ENCODE results near the gene FAM50A. TPM values are rescaled to one million over a fixed set of nuclear protein-coding genes. Genes with fewer than 3 reads are reported as not detected.

The FAM50A gene
- polyA plus RNA-seq, 1 donor from 2014 or later = 68.3 TPM

DNA sequence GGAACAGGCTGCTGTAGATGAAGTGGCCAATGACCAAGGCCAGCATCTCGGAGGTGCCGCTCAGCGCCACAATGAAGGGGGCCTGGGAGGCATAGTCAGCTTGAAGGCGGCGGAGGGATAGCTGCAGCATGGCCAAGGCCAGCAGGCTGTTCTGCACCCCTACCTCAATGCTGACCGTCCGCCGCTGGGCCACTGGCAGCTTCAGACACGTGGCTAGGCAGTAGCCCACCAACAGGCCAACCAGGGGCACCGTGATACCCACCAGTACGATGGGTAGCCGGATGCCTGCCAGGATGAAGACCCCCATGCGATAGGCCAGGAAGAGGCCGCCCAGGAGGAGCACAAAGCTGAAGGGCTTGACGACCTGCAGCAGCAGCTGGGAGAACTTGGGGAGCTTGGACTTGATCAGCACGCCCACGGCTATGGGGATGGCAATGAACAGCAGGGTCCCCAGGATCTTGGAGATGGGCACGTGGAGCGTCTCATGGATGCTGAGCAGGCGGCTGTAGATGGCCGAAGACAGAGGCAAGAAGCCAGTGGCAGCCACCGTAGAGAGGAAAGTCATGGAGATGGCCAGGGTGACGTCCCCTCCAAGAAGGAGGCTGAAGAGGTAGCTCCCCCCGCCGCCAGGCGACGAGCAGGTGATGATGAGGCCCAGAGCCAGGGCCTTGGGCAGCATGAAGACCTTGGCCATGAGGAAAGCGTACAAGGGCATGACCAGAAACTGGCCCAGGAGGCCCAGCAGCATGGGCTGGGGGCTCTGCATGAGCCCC is 43.8 kb downstream of the FAM50A start:
- H3K9me2 ChIP-seq (ENCODE audit: insufficient read depth, low read length) = no peaks in the 10 kb centered on the region

DNA sequence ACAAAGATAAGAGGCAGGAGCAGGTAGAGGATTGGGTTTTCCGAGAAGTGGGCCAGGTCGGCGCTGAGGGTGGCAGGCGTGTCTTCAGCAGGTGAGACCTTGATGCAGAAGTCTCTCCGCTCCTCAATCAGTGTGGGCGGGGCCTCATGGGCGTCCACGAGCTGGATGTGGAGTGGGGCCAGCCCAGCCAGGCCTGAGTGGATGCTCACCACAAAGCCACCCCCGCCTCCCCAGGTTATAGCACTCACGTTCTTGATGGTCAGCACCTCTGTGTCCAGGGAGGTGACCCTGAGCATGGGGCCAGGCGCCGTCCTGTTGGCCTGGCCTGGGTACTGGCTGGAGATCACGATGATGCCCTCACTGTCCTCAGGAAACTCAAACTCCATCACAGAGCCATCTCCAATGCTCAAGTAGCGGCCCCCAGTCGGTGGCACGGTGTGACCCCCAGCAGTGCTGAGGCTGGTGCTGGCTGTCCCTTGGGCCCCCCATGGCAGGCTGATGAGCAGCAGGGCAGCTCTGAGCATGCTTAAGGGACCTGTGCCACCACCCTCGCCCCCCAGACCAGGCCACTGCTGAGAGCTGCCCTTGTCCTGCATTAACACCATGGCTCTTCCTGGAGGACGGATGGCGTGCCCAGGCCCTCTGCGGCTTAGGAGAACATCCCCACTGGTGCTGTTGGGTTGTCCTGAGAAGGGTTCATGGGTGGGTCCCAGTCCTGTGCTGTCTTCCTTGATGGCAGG is 44.6 kb downstream of the FAM50A start:
- H3K9me2 ChIP-seq (ENCODE audit: insufficient read depth, low read length) = no peaks in the 10 kb centered on the region
- no peaks in the 10 kb centered on the region for H3F3A ChIP-seq (ENCODE audit: insufficient read depth, low read length, poor library complexity, severe bottlenecking)
- H3K9me3 ChIP-seq (ENCODE audit: low read length) = no peaks in the 10 kb centered on the region
- H3K79me2 ChIP-seq (replicated peaks; ENCODE audit: insufficient read depth, low read length) = no peaks in the 10 kb centered on the region
- no peak overlapping the region for H3K4me2 ChIP-seq (ENCODE audit: low read length)
- no peak overlapping the region for H3K27ac ChIP-seq (ENCODE audit: low read length)
- H3K9ac ChIP-seq (ENCODE audit: low read length) = no peak overlapping the region
- H2AFZ ChIP-seq (ENCODE audit: low read depth, low read length) = no peak overlapping the region
- no peak overlapping the region for H3K4me3 ChIP-seq (ENCODE audit: low read length)
- no peaks in the 10 kb centered on the region for H4K20me1 ChIP-seq (ENCODE audit: insufficient read depth)
- H3K27me3 ChIP-seq (ENCODE audit: insufficient read depth, low read depth, low read length) = no peaks in the 10 kb centered on the region
- no peaks in the 10 kb centered on the region for H3K36me3 ChIP-seq (ENCODE audit: insufficient read depth, low read length)
- TF ChIP-seq RAD21 (conservative IDR thresholded peaks at IDR 0.05) (no peak), EP300 (conservative IDR thresholded peaks at IDR 0.05; ENCODE audit: poor library complexity, severe bottlenecking) (no peak), EZH2 (IDR thresholded peaks at IDR 0.05; ENCODE audit: borderline replicate concordance, insufficient read depth, low read length, poor library complexity, severe bottlenecking) (no peak), MXI1 (conservative IDR thresholded peaks at IDR 0.05; ENCODE audit: poor library complexity, severe bottlenecking) (no peak), POLR2AphosphoS5 (IDR thresholded peaks at IDR 0.05) (no peak), TAF1 (IDR thresholded peaks at IDR 0.05; ENCODE audit: low read depth) (no peak)
- TF ChIP-seq, protein P1, sequence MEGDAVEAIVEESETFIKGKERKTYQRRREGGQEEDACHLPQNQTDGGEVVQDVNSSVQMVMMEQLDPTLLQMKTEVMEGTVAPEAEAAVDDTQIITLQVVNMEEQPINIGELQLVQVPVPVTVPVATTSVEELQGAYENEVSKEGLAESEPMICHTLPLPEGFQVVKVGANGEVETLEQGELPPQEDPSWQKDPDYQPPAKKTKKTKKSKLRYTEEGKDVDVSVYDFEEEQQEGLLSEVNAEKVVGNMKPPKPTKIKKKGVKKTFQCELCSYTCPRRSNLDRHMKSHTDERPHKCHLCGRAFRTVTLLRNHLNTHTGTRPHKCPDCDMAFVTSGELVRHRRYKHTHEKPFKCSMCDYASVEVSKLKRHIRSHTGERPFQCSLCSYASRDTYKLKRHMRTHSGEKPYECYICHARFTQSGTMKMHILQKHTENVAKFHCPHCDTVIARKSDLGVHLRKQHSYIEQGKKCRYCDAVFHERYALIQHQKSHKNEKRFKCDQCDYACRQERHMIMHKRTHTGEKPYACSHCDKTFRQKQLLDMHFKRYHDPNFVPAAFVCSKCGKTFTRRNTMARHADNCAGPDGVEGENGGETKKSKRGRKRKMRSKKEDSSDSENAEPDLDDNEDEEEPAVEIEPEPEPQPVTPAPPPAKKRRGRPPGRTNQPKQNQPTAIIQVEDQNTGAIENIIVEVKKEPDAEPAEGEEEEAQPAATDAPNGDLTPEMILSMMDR (IDR thresholded peaks at IDR 0.05; ENCODE audit: poor library complexity, severe bottlenecking) = no peak
- TF ChIP-seq, protein P2, sequence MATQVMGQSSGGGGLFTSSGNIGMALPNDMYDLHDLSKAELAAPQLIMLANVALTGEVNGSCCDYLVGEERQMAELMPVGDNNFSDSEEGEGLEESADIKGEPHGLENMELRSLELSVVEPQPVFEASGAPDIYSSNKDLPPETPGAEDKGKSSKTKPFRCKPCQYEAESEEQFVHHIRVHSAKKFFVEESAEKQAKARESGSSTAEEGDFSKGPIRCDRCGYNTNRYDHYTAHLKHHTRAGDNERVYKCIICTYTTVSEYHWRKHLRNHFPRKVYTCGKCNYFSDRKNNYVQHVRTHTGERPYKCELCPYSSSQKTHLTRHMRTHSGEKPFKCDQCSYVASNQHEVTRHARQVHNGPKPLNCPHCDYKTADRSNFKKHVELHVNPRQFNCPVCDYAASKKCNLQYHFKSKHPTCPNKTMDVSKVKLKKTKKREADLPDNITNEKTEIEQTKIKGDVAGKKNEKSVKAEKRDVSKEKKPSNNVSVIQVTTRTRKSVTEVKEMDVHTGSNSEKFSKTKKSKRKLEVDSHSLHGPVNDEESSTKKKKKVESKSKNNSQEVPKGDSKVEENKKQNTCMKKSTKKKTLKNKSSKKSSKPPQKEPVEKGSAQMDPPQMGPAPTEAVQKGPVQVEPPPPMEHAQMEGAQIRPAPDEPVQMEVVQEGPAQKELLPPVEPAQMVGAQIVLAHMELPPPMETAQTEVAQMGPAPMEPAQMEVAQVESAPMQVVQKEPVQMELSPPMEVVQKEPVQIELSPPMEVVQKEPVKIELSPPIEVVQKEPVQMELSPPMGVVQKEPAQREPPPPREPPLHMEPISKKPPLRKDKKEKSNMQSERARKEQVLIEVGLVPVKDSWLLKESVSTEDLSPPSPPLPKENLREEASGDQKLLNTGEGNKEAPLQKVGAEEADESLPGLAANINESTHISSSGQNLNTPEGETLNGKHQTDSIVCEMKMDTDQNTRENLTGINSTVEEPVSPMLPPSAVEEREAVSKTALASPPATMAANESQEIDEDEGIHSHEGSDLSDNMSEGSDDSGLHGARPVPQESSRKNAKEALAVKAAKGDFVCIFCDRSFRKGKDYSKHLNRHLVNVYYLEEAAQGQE (IDR thresholded peaks at IDR 0.05; ENCODE audit: borderline replicate concordance) = no peak

More for the DNA sequence above, 43.8 kb downstream of the FAM50A start:
- no peak overlapping the region for H2AFZ ChIP-seq (ENCODE audit: low read depth, low read length)
- H3F3A ChIP-seq (ENCODE audit: insufficient read depth, low read length, poor library complexity, severe bottlenecking) = no peaks in the 10 kb centered on the region
- no peak overlapping the region for H3K27ac ChIP-seq (ENCODE audit: low read length)
- no peaks in the 10 kb centered on the region for H3K9me3 ChIP-seq (ENCODE audit: low read length)
- H3K9ac ChIP-seq (ENCODE audit: low read length) = no peak overlapping the region
- TF ChIP-seq, protein P2 (IDR thresholded peaks at IDR 0.05; ENCODE audit: borderline replicate concordance) = no peak
- TF ChIP-seq POLR2AphosphoS5 (IDR thresholded peaks at IDR 0.05) (no peak), SMC3 (conservative IDR thresholded peaks at IDR 0.05; ENCODE audit: poor library complexity) (no peak), RAD21 (conservative IDR thresholded peaks at IDR 0.05) (no peak), EP300 (conservative IDR thresholded peaks at IDR 0.05; ENCODE audit: poor library complexity, severe bottlenecking) (no peak), MXI1 (conservative IDR thresholded peaks at IDR 0.05; ENCODE audit: poor library complexity, severe bottlenecking) (no peak), EZH2 (IDR thresholded peaks at IDR 0.05; ENCODE audit: borderline replicate concordance, insufficient read depth, low read length, poor library complexity, severe bottlenecking) (no peak), TAF1 (IDR thresholded peaks at IDR 0.05; ENCODE audit: low read depth) (no peak)
- TF ChIP-seq, protein P1 (IDR thresholded peaks at IDR 0.05; ENCODE audit: poor library complexity, severe bottlenecking) = no peak
- no peaks in the 10 kb centered on the region for H3K79me2 ChIP-seq (replicated peaks; ENCODE audit: insufficient read depth, low read length)
- H4K20me1 ChIP-seq (ENCODE audit: insufficient read depth) = no peaks in the 10 kb centered on the region
- H3K4me3 ChIP-seq (ENCODE audit: low read length) = no peak overlapping the region
- no peaks in the 10 kb centered on the region for H3K27me3 ChIP-seq (ENCODE audit: insufficient read depth, low read depth, low read length)
- no peak overlapping the region for H3K4me2 ChIP-seq (ENCODE audit: low read length)
- H3K36me3 ChIP-seq (ENCODE audit: insufficient read depth, low read length) = no peaks in the 10 kb centered on the region
